Astrocyte (in vitro differentiated cells and primary cell): ENCODE measurements around the gene TIMP4. TPM values are rescaled to one million over a fixed set of nuclear protein-coding genes. Genes with fewer than 3 reads are reported as not detected.

ENCODE experiments used
- DNase-seq: peaks from one replicate; pipeline ENCODE4 v3.0.0-alpha.2; 2010; ENCODE audit warnings: low read depth
- FAIRE-seq: peaks from 2 replicates; lab custom pipeline; 2011; peaks lifted over from hg19 to GRCh38; lab: Jason Lieb, UNC
- H2AFZ ChIP-seq: 2 replicates; pipeline ENCODE4 v1.6.0; 2012; ENCODE audit warnings: low read depth, low read length, inconsistent platforms
- H3K27ac ChIP-seq: 2 replicates; pipeline ENCODE4 v1.5.1; 2011; ENCODE audit warnings: low read depth, low read length, inconsistent platforms
- H3K27me3 ChIP-seq: 2 replicates; pipeline ENCODE4 v1.6.0; 2011; ENCODE audit warnings: low read length, inconsistent platforms; ENCODE audit not compliant: insufficient read depth
- H3K36me3 ChIP-seq: 2 replicates; pipeline ENCODE4 v1.5.1; 2011; ENCODE audit warnings: low read length, inconsistent platforms; ENCODE audit not compliant: insufficient read depth
- H3K4me1 ChIP-seq: 2 replicates; pipeline ENCODE4 v1.5.1; 2011; ENCODE audit warnings: low read length, inconsistent platforms; ENCODE audit not compliant: insufficient read depth
- H3K4me2 ChIP-seq: 2 replicates; pipeline ENCODE4 v1.6.0; 2012; ENCODE audit warnings: low read length, inconsistent platforms
- H3K4me3 ChIP-seq: 2 replicates; pipeline ENCODE4 v1.5.1; 2011; ENCODE audit warnings: low read depth, mild to moderate bottlenecking, low read length, inconsistent platforms; ENCODE audit not compliant: insufficient read depth
- H3K79me2 ChIP-seq: 2 replicates; pipeline ENCODE4 v1.6.0; 2012; ENCODE audit warnings: mild to moderate bottlenecking, low read length, inconsistent platforms; ENCODE audit not compliant: insufficient read depth
- H3K9ac ChIP-seq: 2 replicates; pipeline ENCODE4 v1.6.0; 2012; ENCODE audit warnings: mild to moderate bottlenecking, low read length, inconsistent platforms
- H3K9me3 ChIP-seq: 2 replicates; pipeline ENCODE4 v1.5.1; 2012; ENCODE audit warnings: low read depth, mild to moderate bottlenecking, low read length, inconsistent platforms; ENCODE audit not compliant: insufficient read depth
- H4K20me1 ChIP-seq: 2 replicates; pipeline ENCODE4 v1.6.0; 2012; ENCODE audit warnings: low read length, inconsistent platforms; ENCODE audit not compliant: insufficient read depth
- H3K27ac Mint-ChIP-seq: one replicate; pipeline ENCODE4 v1.8.0; 2021; ENCODE audit warnings: mild to moderate bottlenecking, mixed read lengths; ENCODE audit not compliant: unreplicated experiment
- H3K27me3 Mint-ChIP-seq: one replicate; pipeline ENCODE4 v1.8.0; 2021; ENCODE audit warnings: low read depth, mixed read lengths; ENCODE audit not compliant: unreplicated experiment
- H3K36me3 Mint-ChIP-seq: one replicate; pipeline ENCODE4 v1.8.0; 2021; ENCODE audit warnings: low read depth, mixed read lengths; ENCODE audit not compliant: unreplicated experiment
- H3K4me1 Mint-ChIP-seq: one replicate; pipeline ENCODE4 v1.8.0; 2021; ENCODE audit warnings: low read depth, mixed read lengths; ENCODE audit not compliant: unreplicated experiment
- H3K4me3 Mint-ChIP-seq: one replicate; pipeline ENCODE4 v1.8.0; 2021; ENCODE audit warnings: mild to moderate bottlenecking, moderate library complexity, mixed read lengths; ENCODE audit not compliant: unreplicated experiment
- H3K9me3 Mint-ChIP-seq: one replicate; pipeline ENCODE4 v1.8.0; 2021; ENCODE audit warnings: mild to moderate bottlenecking, mixed read lengths; ENCODE audit not compliant: unreplicated experiment
- CTCF ChIP-seq: IDR thresholded peaks from 2 replicates; pipeline ENCODE4 v1.5.1; 2011; ENCODE audit warnings: low read depth, mild to moderate bottlenecking, inconsistent platforms, low read length, moderate library complexity; ENCODE audit not compliant: insufficient read depth
- EZH2 ChIP-seq: IDR thresholded peaks from 2 replicates; pipeline ENCODE4 v1.6.1; 2012; ENCODE audit warnings: mild to moderate bottlenecking, low read length, inconsistent platforms; ENCODE audit not compliant: insufficient read depth
- total RNA-seq: library from RNA; stranded (reverse); gene quantifications from 2 replicates; pipeline ENCODE4 v1.2.1, GENCODE V29; 2021

Gene TIMP4
- total RNA-seq, 1 donor from 2014 or later, result 2.0 TPM

GRCh38 chr3:12186046-12186445 lies 27.3 kb upstream of the TIMP4 start:
- no peak overlapping the region for H3K9ac ChIP-seq
- H3K4me3 ChIP-seq, result no peak overlapping the region
- no peaks in the 10 kb centered on the region for H4K20me1 ChIP-seq
- no peak overlapping the region for H3K4me2 ChIP-seq
- FAIRE-seq (no peak), DNase-seq (no peak)
- H3K36me3 ChIP-seq, result no peaks in the 10 kb centered on the region
- H3K36me3 Mint-ChIP-seq, result peaks cover 9% of the 10 kb centered on the region
- no peaks in the 10 kb centered on the region for H3K27me3 ChIP-seq
- no peak overlapping the region for H3K4me3 Mint-ChIP-seq
- peaks cover 20% of the 10 kb centered on the region for H3K4me1 Mint-ChIP-seq
- no peak overlapping the region for H3K27ac ChIP-seq
- no peaks in the 10 kb centered on the region for H3K9me3 ChIP-seq
- H2AFZ ChIP-seq, result no peak overlapping the region
- H3K27ac Mint-ChIP-seq, result no peak overlapping the region
- no peaks in the 10 kb centered on the region for H3K79me2 ChIP-seq
- H3K9me3 Mint-ChIP-seq, result peaks cover 7% of the 10 kb centered on the region
- TF ChIP-seq EZH2 (no peak), CTCF (no peak)
- peaks cover 1% of the 10 kb centered on the region for H3K27me3 Mint-ChIP-seq
- H3K4me1 ChIP-seq, result peaks cover 23% of the 10 kb centered on the region

GRCh38 chr3:12185172-12185710 lies 26.5 kb upstream of the TIMP4 start:
- no peaks in the 10 kb centered on the region for H3K27me3 ChIP-seq
- Mint-ChIP-seq H3K27me3 (peaks cover 1% of the 10 kb centered on the region), H3K36me3 (peaks cover 9% of the 10 kb centered on the region), H3K4me1 (peaks cover 23% of the 10 kb centered on the region), H3K4me3 (no peak overlapping the region), H3K9me3 (peaks cover 7% of the 10 kb centered on the region), H3K27ac (no peak overlapping the region)
- H3K9ac ChIP-seq, result no peak overlapping the region
- H3K9me3 ChIP-seq, result no peaks in the 10 kb centered on the region
- H3K79me2 ChIP-seq, result no peaks in the 10 kb centered on the region
- no peak overlapping the region for H2AFZ ChIP-seq
- peaks cover 28% of the 10 kb centered on the region for H3K4me1 ChIP-seq
- H4K20me1 ChIP-seq, result no peaks in the 10 kb centered on the region
- FAIRE-seq (no peak), DNase-seq (no peak)
- H3K36me3 ChIP-seq, result no peaks in the 10 kb centered on the region
- no peak overlapping the region for H3K4me2 ChIP-seq
- TF ChIP-seq EZH2, result no peak
- no peak for TF ChIP-seq CTCF
- no peak overlapping the region for H3K4me3 ChIP-seq
- no peak overlapping the region for H3K27ac ChIP-seq

- no peaks in the 10 kb centered on the region for H3K27me3 ChIP-seq
- no peak for DNase-seq
- no peak overlapping the region for H3K4me2 ChIP-seq
- Mint-ChIP-seq H3K4me1 (peaks cover 26% of the 10 kb centered on the region), H3K27me3 (no peaks in the 10 kb centered on the region), H3K4me3 (no peak overlapping the region), H3K27ac (no peak overlapping the region), H3K36me3 (peaks cover 7% of the 10 kb centered on the region), H3K9me3 (peaks cover 7% of the 10 kb centered on the region)
- H3K36me3 ChIP-seq, result no peaks in the 10 kb centered on the region
- H3K4me1 ChIP-seq, result peaks cover 35% of the 10 kb centered on the region
- no peak overlapping the region for H3K9ac ChIP-seq
- no peaks in the 10 kb centered on the region for H4K20me1 ChIP-seq
- H3K9me3 ChIP-seq, result no peaks in the 10 kb centered on the region
- no peak overlapping the region for H2AFZ ChIP-seq
- no peak overlapping the region for H3K27ac ChIP-seq
- TF ChIP-seq CTCF, result no peak
- no peak for TF ChIP-seq EZH2
- FAIRE-seq, result no peak
- no peaks in the 10 kb centered on the region for H3K79me2 ChIP-seq
- H3K4me3 ChIP-seq, result no peak overlapping the region
Observed at GRCh38 chr3:12184541-12184940, 25.8 kb upstream of the TIMP4 start.
